ENCODE data around the gene CNOT3.

DNA sequence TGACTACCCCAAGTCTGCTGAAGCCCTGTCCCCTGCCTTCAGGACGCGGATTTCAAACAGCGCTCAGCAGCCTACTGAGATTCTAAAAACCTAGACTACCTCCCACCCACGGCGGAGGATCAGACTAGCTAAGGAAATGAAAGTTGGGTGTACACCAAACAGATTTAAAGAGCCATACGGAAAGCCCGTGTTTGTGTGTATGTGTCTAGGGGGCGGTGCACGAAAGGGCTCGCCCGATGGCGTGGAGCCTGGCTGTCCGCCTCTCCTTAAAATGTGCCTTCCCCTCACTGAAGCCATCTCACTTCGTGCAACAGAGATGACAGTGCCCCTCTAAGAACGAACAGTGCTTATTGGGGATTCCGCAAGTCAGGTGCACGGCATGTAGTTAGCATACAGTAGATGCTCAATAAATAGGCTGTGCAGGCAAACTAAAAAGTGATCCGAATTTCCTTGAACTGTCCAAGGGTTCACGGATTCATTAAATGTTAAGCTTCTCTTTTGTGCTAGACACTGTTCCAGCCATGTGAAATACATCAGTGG, 21.3 kb downstream of the CNOT3 start:
- TF ChIP-seq, protein P1, sequence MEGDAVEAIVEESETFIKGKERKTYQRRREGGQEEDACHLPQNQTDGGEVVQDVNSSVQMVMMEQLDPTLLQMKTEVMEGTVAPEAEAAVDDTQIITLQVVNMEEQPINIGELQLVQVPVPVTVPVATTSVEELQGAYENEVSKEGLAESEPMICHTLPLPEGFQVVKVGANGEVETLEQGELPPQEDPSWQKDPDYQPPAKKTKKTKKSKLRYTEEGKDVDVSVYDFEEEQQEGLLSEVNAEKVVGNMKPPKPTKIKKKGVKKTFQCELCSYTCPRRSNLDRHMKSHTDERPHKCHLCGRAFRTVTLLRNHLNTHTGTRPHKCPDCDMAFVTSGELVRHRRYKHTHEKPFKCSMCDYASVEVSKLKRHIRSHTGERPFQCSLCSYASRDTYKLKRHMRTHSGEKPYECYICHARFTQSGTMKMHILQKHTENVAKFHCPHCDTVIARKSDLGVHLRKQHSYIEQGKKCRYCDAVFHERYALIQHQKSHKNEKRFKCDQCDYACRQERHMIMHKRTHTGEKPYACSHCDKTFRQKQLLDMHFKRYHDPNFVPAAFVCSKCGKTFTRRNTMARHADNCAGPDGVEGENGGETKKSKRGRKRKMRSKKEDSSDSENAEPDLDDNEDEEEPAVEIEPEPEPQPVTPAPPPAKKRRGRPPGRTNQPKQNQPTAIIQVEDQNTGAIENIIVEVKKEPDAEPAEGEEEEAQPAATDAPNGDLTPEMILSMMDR (conservative IDR thresholded peaks at IDR 0.05; ENCODE audit: low read depth in 2 of 2) = no peak
- TF ChIP-seq POLR2AphosphoS5 (IDR thresholded peaks at IDR 0.05; ENCODE audit: low read depth) = no peak
- TF ChIP-seq CREB1 (CRISPR knock-in tag; IDR thresholded peaks at IDR 0.05; ENCODE audit: low read depth) = no peak
- no peak for TF ChIP-seq STAT1 (IDR thresholded peaks at IDR 0.05; ENCODE audit: unreplicated experiment)
- TF ChIP-seq EZH2 (IDR thresholded peaks at IDR 0.05; ENCODE audit: low read depth, unreplicated experiment) = no peak
- no peak for TF ChIP-seq JUNB (IDR thresholded peaks at IDR 0.05; ENCODE audit: unreplicated experiment)
- TF ChIP-seq, protein P2, sequence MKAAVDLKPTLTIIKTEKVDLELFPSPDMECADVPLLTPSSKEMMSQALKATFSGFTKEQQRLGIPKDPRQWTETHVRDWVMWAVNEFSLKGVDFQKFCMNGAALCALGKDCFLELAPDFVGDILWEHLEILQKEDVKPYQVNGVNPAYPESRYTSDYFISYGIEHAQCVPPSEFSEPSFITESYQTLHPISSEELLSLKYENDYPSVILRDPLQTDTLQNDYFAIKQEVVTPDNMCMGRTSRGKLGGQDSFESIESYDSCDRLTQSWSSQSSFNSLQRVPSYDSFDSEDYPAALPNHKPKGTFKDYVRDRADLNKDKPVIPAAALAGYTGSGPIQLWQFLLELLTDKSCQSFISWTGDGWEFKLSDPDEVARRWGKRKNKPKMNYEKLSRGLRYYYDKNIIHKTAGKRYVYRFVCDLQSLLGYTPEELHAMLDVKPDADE (IDR thresholded peaks at IDR 0.05) = no peak
- TF ChIP-seq, protein P3, sequence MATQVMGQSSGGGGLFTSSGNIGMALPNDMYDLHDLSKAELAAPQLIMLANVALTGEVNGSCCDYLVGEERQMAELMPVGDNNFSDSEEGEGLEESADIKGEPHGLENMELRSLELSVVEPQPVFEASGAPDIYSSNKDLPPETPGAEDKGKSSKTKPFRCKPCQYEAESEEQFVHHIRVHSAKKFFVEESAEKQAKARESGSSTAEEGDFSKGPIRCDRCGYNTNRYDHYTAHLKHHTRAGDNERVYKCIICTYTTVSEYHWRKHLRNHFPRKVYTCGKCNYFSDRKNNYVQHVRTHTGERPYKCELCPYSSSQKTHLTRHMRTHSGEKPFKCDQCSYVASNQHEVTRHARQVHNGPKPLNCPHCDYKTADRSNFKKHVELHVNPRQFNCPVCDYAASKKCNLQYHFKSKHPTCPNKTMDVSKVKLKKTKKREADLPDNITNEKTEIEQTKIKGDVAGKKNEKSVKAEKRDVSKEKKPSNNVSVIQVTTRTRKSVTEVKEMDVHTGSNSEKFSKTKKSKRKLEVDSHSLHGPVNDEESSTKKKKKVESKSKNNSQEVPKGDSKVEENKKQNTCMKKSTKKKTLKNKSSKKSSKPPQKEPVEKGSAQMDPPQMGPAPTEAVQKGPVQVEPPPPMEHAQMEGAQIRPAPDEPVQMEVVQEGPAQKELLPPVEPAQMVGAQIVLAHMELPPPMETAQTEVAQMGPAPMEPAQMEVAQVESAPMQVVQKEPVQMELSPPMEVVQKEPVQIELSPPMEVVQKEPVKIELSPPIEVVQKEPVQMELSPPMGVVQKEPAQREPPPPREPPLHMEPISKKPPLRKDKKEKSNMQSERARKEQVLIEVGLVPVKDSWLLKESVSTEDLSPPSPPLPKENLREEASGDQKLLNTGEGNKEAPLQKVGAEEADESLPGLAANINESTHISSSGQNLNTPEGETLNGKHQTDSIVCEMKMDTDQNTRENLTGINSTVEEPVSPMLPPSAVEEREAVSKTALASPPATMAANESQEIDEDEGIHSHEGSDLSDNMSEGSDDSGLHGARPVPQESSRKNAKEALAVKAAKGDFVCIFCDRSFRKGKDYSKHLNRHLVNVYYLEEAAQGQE (IDR thresholded peaks at IDR 0.05; ENCODE audit: unreplicated experiment) = no peak
- TF ChIP-seq NANOG (IDR thresholded peaks at IDR 0.05; ENCODE audit: borderline replicate concordance) = no peak
- TF ChIP-seq, protein P4, sequence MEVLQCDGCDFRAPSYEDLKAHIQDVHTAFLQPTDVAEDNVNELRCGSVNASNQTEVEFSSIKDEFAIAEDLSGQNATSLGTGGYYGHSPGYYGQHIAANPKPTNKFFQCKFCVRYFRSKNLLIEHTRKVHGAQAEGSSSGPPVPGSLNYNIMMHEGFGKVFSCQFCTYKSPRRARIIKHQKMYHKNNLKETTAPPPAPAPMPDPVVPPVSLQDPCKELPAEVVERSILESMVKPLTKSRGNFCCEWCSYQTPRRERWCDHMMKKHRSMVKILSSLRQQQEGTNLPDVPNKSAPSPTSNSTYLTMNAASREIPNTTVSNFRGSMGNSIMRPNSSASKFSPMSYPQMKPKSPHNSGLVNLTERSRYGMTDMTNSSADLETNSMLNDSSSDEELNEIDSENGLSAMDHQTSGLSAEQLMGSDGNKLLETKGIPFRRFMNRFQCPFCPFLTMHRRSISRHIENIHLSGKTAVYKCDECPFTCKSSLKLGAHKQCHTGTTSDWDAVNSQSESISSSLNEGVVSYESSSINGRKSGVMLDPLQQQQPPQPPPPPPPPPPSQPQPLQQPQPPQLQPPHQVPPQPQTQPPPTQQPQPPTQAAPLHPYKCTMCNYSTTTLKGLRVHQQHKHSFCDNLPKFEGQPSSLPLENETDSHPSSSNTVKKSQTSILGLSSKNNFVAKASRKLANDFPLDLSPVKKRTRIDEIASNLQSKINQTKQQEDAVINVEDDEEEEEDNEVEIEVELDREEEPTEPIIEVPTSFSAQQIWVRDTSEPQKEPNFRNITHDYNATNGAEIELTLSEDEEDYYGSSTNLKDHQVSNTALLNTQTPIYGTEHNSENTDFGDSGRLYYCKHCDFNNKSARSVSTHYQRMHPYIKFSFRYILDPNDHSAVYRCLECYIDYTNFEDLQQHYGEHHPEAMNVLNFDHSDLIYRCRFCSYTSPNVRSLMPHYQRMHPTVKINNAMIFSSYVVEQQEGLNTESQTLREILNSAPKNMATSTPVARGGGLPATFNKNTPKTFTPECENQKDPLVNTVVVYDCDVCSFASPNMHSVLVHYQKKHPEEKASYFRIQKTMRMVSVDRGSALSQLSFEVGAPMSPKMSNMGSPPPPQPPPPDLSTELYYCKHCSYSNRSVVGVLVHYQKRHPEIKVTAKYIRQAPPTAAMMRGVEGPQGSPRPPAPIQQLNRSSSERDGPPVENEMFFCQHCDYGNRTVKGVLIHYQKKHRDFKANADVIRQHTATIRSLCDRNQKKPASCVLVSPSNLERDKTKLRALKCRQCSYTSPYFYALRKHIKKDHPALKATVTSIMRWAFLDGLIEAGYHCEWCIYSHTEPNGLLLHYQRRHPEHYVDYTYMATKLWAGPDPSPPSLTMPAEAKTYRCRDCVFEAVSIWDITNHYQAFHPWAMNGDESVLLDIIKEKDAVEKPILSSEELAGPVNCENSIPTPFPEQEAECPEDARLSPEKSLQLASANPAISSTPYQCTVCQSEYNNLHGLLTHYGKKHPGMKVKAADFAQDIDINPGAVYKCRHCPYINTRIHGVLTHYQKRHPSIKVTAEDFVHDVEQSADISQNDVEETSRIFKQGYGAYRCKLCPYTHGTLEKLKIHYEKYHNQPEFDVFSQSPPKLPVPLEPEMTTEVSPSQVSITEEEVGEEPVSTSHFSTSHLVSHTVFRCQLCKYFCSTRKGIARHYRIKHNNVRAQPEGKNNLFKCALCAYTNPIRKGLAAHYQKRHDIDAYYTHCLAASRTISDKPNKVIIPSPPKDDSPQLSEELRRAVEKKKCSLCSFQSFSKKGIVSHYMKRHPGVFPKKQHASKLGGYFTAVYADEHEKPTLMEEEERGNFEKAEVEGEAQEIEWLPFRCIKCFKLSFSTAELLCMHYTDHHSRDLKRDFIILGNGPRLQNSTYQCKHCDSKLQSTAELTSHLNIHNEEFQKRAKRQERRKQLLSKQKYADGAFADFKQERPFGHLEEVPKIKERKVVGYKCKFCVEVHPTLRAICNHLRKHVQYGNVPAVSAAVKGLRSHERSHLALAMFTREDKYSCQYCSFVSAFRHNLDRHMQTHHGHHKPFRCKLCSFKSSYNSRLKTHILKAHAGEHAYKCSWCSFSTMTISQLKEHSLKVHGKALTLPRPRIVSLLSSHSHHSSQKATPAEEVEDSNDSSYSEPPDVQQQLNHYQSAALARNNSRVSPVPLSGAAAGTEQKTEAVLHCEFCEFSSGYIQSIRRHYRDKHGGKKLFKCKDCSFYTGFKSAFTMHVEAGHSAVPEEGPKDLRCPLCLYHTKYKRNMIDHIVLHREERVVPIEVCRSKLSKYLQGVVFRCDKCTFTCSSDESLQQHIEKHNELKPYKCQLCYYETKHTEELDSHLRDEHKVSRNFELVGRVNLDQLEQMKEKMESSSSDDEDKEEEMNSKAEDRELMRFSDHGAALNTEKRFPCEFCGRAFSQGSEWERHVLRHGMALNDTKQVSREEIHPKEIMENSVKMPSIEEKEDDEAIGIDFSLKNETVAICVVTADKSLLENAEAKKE (CRISPR knock-in tag; IDR thresholded peaks at IDR 0.05) = no peak
- TF ChIP-seq EZH2phosphoT487 (IDR thresholded peaks at IDR 0.05; ENCODE audit: unreplicated experiment) = no peak
- no peak for TF ChIP-seq ZNF331 (CRISPR knock-in tag; IDR thresholded peaks at IDR 0.05; ENCODE audit: low read depth)
- no peak for TF ChIP-seq ZNF114 (CRISPR knock-in tag; IDR thresholded peaks at IDR 0.05)
